GM06990 (cell line): ENCODE results near the gene DRAXIN.

Experiments used
- DNase-seq: peaks from one replicate; pipeline ENCODE4 v3.0.0-alpha.2; 2011; ENCODE audit not compliant: insufficient read length; ENCODE audit errors: extremely low read depth
- H3K27me3 ChIP-seq: replicated peaks from 2 replicates; pipeline ENCODE4 v1.6.0; 2011; ENCODE audit warnings: low read length; ENCODE audit not compliant: control insufficient read depth, insufficient read depth
- H3K36me3 ChIP-seq: 2 replicates; pipeline ENCODE4 v1.5.1; 2011; ENCODE audit warnings: low read length; ENCODE audit not compliant: control insufficient read depth, insufficient read depth
- H3K4me3 ChIP-seq: replicated peaks from 2 replicates; pipeline ENCODE4 v1.5.1; 2011; ENCODE audit warnings: low read depth, mild to moderate bottlenecking, control low read depth, low read length
- TF ChIP-seq, protein P1 (sequence below): IDR thresholded peaks from 2 replicates; pipeline ENCODE4 v1.5.1; 2011; ENCODE audit warnings: low read length, control low read depth, mild to moderate bottlenecking, inconsistent platforms; ENCODE audit not compliant: insufficient read depth, poor library complexity, severe bottlenecking

Gene DRAXIN

DNA sequence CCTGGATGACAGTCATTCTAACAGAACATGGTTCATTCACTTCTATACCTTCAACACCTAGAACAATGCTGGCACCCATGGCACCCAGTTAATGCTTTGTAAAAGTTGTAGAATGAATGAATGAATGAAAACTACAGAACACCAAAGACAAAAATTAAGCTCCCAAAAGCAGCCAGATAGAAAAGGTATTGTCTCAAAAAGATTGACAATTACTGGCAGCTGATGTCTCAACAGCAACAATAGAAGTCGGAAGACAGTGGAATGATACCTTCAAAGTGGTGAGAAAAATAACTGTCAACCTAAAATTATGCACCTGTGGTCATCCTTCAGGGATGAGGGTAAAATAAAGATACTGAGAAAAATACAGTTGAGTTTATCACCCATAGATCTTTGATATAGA, 65.5 kb downstream of the DRAXIN start:
- TF ChIP-seq, protein P1, sequence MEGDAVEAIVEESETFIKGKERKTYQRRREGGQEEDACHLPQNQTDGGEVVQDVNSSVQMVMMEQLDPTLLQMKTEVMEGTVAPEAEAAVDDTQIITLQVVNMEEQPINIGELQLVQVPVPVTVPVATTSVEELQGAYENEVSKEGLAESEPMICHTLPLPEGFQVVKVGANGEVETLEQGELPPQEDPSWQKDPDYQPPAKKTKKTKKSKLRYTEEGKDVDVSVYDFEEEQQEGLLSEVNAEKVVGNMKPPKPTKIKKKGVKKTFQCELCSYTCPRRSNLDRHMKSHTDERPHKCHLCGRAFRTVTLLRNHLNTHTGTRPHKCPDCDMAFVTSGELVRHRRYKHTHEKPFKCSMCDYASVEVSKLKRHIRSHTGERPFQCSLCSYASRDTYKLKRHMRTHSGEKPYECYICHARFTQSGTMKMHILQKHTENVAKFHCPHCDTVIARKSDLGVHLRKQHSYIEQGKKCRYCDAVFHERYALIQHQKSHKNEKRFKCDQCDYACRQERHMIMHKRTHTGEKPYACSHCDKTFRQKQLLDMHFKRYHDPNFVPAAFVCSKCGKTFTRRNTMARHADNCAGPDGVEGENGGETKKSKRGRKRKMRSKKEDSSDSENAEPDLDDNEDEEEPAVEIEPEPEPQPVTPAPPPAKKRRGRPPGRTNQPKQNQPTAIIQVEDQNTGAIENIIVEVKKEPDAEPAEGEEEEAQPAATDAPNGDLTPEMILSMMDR = no peak
- Histone ChIP-seq H3K36me3 (no peaks in the 10 kb centered on the region), H3K27me3 (no peaks in the 10 kb centered on the region), H3K4me3 (no peak overlapping the region)
- DNase-seq = no peak

DNA sequence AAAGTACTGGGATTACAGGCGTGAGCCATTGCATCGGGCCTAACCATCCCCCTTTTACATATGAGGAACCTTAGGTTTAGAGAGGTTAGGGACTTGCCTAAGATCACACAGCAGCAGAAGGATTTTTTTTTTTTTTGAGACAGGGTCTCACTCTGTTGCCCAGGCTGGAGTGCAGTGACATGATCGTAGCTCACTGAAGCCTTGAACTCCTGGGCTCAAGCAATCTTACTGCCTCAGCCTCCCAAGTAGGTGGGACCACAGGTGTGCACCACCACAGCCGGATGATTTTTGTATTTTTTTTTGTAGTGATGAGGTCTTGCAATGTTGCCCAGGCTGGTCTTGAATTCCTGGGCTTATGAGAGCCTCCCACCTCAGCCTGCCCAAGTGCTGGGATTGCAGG, 68.3 kb downstream of the DRAXIN start:
- TF ChIP-seq, protein P1 = no peak
- DNase-seq = no peak
- no peak overlapping the region for H3K4me3 ChIP-seq
- no peaks in the 10 kb centered on the region for H3K27me3 ChIP-seq
- no peaks in the 10 kb centered on the region for H3K36me3 ChIP-seq

DNA sequence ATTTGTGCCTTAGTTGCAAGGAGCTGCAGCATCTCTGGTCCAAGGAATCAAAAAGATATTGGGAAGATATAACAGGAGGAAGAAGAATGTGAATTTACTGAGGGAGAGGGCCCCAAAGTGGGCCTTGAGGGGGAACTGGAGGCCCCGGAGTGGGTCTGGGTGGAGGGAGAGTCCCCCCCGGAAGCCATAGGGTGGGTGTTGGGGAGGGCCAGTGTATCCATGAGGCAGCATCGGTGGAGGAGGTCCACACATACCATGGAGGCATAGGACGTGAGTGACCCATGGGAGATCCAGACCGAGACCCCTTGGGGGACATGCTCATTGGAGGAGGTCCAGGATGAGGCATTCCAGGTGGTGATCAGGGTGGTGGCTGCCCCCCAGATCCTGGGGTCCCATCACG, 69.8 kb downstream of the DRAXIN start:
- TF ChIP-seq, protein P1 = no peak
- no peaks in the 10 kb centered on the region for H3K36me3 ChIP-seq
- no peak overlapping the region for H3K4me3 ChIP-seq

DNA sequence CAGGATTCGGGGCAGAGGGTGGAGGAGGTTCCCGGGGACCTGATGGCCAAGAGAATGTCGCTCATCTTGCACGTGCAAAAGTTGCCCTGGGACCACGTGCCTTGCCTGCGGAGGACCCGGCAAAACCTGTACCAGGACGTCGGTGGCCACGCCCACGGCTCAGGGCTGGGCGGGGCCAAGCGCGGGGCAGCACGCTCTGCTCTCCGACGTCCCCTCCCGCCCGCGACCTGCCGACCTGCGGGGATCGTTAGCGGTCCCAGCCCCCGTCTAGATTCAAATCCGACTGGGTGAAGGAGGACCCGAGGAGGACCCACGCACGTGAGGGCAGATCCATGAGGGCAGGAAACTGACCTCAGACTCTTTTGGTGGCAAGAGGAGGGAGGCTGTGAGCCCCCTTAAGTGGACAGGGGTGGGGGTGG, 70.5 kb downstream of the DRAXIN start, which contains the start of gene C1orf167:
TSS of gene C1orf167 (plus strand) at position 206 of the 419 bp plus-strand sequence. CDS start 2,208 bp downstream, outside the sequence.
- Histone ChIP-seq H3K27me3 (no peaks in the 10 kb centered on the region), H3K36me3 (no peaks in the 10 kb centered on the region), H3K4me3 (no peak within 1 kb of the TSS)
- no peak for DNase-seq
- TF ChIP-seq, protein P1 = no peak

More for the DNA sequence above, 69.8 kb downstream of the DRAXIN start:
- no peaks in the 10 kb centered on the region for H3K27me3 ChIP-seq
- no peak for DNase-seq

DNA sequence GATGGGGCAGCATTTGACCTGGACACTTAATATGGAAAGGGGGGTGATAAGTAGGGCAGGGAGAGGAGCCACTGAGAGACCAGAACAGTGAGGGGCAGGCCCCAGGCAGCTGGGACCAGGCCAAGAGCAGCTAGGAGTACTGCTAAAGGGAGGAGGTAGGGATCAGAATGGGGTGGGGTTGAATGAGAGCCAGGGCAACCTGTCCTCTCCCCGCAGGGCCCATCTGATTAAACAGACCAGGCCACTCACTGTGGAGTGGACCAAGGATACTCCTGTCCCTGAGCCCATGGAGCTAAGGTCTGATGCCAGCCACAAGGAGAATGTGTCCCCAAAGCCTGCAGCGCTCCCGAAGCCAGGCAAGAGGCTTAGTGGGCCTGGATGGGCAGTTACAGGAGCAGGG, 72.6 kb downstream of the DRAXIN start:
- TF ChIP-seq, protein P1 = no peak
- Histone ChIP-seq H3K27me3 (no peaks in the 10 kb centered on the region; the same call in 1 of the 2 replicates), H3K36me3 (no peaks in the 10 kb centered on the region), H3K4me3 (no peak overlapping the region)
- DNase-seq = no peak

DNA sequence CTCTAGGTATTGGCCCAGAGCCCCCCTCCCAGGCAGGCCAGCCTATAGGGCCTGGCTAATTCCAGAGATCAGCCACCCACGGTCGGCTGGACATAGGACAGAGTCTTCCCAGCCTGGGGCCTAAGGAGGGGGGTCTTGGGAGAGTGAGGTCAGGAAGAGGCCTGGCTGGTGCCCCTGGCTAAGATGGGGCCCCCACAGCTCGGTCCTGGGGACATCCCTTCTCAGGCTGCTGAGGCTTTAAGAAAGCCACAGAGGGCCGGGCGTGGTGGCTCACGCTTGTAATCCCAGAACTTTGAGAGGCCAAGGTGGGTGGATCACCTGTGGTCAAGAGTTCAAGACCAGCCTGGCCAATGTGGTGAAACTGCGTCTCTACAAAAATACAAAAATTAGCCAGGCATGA, 73.0 kb downstream of the DRAXIN start:
- no peak overlapping the region for H3K4me3 ChIP-seq
- TF ChIP-seq, protein P1 = no peak
- no peaks in the 10 kb centered on the region; the same call in 1 of the 2 replicates for H3K27me3 ChIP-seq
- H3K36me3 ChIP-seq = no peaks in the 10 kb centered on the region
- DNase-seq = no peak
